Measurements from ENCODE around the gene ADAMTS14.

DNA sequence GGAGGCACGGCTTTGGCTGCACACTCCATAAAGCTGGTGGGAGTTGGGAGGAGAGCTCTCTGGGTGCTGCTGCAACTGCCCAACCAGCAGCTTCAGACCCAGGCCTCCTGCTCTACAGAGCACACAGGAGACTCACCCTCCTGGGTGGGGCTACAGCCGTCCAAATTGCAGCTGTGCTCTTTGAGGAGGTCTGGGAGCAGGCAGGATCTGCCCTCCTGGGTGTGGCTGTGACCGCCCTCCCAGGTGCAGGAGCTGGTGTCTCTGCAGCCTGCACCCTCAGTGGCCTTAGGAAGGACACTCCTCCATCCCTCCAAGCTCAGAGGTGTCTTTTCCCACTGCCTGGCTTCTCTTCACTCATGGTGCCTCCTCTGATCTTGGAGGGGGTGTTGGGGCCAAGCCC lies 49.8 kb upstream of the ADAMTS14 start:
- TF ChIP-seq SP1 (IDR thresholded peaks at IDR 0.05) (no peak), TARDBP (IDR thresholded peaks at IDR 0.05) (no peak), ZNF384 (IDR thresholded peaks at IDR 0.05) (no peak), FOXK2 (IDR thresholded peaks at IDR 0.05) (no peak), SUZ12 (IDR thresholded peaks at IDR 0.05) (no peak), LEF1 (IDR thresholded peaks at IDR 0.05; ENCODE audit: borderline replicate concordance) (no peak), HDGF (IDR thresholded peaks at IDR 0.05; ENCODE audit: borderline replicate concordance) (no peak), ELF4 (IDR thresholded peaks at IDR 0.05) (no peak), L3MBTL2 (conservative IDR thresholded peaks at IDR 0.05) (no peak), FOXM1 (IDR thresholded peaks at IDR 0.05; ENCODE audit: borderline replicate concordance) (no peak), BHLHE40 (IDR thresholded peaks at IDR 0.05; ENCODE audit: borderline replicate concordance) (no peak), ARNT (IDR thresholded peaks at IDR 0.05) (no peak)

All from HEK293T (cell line).